DMS53 treated with DMSO at 0.1 percent for 48 hours (cell line): ENCODE measurements around the gene CHST11.

ENCODE experiments used
- DNase-seq: peaks from one replicate; lab custom pipeline; 2025; ENCODE audit not compliant: unreplicated experiment; lab: John Stamatoyannopoulos, UW

The CHST11 gene

GRCh38 chr12:104649217-104649824, 192.6 kb downstream of the CHST11 start:
- DNase-seq: no peak

GRCh38 chr12:104649921-104650320, 193.2 kb downstream of the CHST11 start:
- no peak for DNase-seq

GRCh38 chr12:104650541-104650940, 193.8 kb downstream of the CHST11 start:
- no peak for DNase-seq

GRCh38 chr12:104651811-104652210, 195.1 kb downstream of the CHST11 start:
- no peak for DNase-seq

- DNase-seq: no peak
These were observed 195.6 kb downstream of the CHST11 start for GRCh38 chr12:104652358-104652757.

GRCh38 chr12:104652910-104653309, 196.2 kb downstream of the CHST11 start:
- DNase-seq: no peak

GRCh38 chr12:104653730-104654664, 197.2 kb downstream of the CHST11 start:
- DNase-seq: no peak

- DNase-seq: no peak
These were observed 198.2 kb downstream of the CHST11 start for GRCh38 chr12:104654665-104655609.

- no peak for DNase-seq
These were observed 199.6 kb downstream of the CHST11 start for GRCh38 chr12:104656383-104656782.

GRCh38 chr12:104656921-104657320, 200.2 kb downstream of the CHST11 start:
- DNase-seq: no peak

GRCh38 chr12:104657726-104658484, 201.2 kb downstream of the CHST11 start:
- no peak for DNase-seq

- no peak for DNase-seq
These were observed 202.3 kb downstream of the CHST11 start for GRCh38 chr12:104659058-104659457.

- no peak for DNase-seq
These were observed 205.5 kb downstream of the CHST11 start for GRCh38 chr12:104662203-104662602.

GRCh38 chr12:104662908-104663307, 206.2 kb downstream of the CHST11 start:
- DNase-seq: no peak

GRCh38 chr12:104664351-104664750, 207.6 kb downstream of the CHST11 start:
- no peak for DNase-seq

GRCh38 chr12:104665296-104665695, 208.5 kb downstream of the CHST11 start:
- DNase-seq: no peak

- DNase-seq: no peak
These were observed 210.4 kb downstream of the CHST11 start for GRCh38 chr12:104667139-104667538.

- DNase-seq: no peak
These were observed 211.5 kb downstream of the CHST11 start for GRCh38 chr12:104668274-104668718.

- no peak for DNase-seq
These were observed 212.5 kb downstream of the CHST11 start for GRCh38 chr12:104669089-104669721.

- DNase-seq: no peak
These were observed 213.1 kb downstream of the CHST11 start for GRCh38 chr12:104669851-104670337.
